GM13977 (cell line): ENCODE measurements around the gene TRIO.

Source experiments
- DNase-seq: peaks from one replicate; pipeline ENCODE4 v3.0.0; 2012; ENCODE audit warnings: low spot score
- in situ Hi-C: fragments of 300-500 bp; cut with MboI; formaldehyde crosslinking; loops from one replicate; pipeline ENCODE4 v1.12.0; 2022; ENCODE audit warnings: low sequenced_read_pairs, low pct_unique_long_range_greater_than_20kb, mixed read lengths, inconsistent platforms; ENCODE audit not compliant: unreplicated experiment
- TF ChIP-seq, protein P1 (sequence below): IDR thresholded peaks from 2 replicates; pipeline ENCODE4 v1.5.1; 2012; ENCODE audit warnings: mild to moderate bottlenecking, control low read depth; ENCODE audit not compliant: insufficient read depth; ENCODE audit errors: extremely low read depth, missing control alignments

Gene TRIO

DNA sequence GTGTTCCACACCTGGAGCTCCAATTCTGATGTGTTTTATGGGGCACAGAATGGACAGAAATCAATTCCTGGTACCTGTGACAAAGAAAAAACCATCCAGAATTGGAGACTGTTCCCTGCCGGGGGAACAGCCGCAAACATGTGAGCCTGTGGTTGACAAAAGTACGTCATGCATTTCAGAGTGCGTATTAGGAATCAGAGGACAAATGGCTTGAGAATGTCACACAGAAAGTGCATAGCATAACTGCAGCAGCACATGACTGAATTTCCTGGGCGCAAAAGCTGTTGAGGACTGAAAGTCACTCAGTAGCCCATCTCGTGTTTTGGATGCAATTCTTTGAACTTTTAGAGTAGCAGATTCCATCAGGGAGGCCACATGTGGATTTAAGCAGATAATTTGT, 85.1 kb downstream of the TRIO start:
- no peak for DNase-seq

DNA sequence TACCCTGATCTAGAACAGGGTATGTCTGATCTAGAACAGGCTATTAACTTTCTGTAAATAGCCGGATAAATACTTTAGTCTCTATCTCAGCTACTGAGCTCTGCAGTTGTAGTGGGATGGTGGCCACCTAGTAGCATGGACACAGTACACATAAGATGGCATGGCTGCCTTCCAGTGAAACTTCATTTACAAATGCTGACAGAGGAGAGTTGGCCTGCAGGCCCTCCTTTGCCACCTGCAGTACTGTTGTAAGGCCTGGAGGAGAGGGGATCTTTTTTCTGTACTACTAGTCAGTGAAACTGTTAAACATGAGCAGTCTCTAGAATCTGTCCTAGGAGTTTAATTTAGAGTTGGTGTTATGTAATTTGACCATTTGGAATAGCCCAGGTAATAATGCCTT, 86.0 kb downstream of the TRIO start:
- in situ Hi-C loops, result no loop called here
- TF ChIP-seq, protein P1, sequence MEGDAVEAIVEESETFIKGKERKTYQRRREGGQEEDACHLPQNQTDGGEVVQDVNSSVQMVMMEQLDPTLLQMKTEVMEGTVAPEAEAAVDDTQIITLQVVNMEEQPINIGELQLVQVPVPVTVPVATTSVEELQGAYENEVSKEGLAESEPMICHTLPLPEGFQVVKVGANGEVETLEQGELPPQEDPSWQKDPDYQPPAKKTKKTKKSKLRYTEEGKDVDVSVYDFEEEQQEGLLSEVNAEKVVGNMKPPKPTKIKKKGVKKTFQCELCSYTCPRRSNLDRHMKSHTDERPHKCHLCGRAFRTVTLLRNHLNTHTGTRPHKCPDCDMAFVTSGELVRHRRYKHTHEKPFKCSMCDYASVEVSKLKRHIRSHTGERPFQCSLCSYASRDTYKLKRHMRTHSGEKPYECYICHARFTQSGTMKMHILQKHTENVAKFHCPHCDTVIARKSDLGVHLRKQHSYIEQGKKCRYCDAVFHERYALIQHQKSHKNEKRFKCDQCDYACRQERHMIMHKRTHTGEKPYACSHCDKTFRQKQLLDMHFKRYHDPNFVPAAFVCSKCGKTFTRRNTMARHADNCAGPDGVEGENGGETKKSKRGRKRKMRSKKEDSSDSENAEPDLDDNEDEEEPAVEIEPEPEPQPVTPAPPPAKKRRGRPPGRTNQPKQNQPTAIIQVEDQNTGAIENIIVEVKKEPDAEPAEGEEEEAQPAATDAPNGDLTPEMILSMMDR, result no peak
- DNase-seq, result no peak

More for the DNA sequence above, 85.1 kb downstream of the TRIO start:
- in situ Hi-C loops, result no loop called here
- TF ChIP-seq, protein P1, result no peak

DNA sequence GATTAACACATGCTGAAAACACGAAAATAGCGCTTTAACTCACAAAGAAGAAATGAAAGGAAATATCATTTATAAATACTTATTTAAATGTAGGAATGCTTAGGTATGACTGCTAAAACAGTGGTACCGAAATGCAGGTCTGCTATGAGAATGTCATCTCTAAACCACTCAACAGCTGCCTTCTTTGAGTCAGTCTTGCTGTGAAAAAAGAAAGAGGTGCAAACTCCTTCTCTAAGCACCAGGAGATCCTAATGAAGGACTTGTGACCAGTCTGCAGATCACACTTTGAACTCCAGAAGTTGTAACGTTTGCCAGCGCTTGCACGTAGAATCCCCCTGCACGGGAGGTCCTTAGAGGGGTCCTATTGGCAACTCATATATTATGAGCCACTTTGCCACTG, 86.6 kb downstream of the TRIO start:
- no peak for DNase-seq
- TF ChIP-seq, protein P1, result no peak
- in situ Hi-C loops, result no loop called here

DNA sequence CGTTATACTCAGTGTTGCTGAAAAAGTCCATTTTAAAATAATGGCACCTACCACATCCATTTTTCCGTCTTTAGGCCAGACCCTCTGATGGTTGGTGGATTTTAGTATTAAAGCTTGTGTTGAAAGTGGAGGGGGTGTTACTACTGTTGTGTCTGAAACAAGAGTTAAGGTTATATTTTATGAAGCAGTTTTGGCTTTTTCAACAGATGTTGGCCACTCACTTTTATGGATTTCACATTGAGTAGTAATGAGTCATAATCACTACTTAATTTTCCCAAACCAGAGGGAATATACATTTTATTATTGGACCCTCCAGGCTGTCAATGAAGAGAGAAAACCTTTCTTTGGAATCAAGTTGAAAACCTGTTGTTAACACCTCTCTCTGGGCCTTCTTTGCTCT, 88.0 kb downstream of the TRIO start:
- in situ Hi-C loops, result no loop called here
- TF ChIP-seq, protein P1, result no peak
- DNase-seq, result no peak

DNA sequence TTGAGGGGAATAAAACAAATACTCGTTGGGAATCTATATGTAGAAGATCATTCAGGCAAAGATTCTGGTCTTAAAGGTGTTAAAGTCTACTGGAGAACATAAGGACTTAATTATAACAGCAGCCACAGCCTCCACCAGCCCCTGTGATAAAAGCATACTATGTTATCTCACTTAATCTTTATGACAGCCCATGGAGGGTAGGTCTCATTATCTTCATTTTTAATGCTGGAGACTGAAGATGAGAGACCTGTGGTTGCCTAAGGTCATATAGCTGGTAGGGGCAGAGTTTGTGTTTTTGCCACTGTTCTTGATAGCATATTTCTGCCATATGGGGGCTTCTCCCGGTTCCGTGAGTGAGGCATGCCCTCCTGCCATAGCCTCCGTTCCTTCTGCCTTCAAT, 88.7 kb downstream of the TRIO start:
- in situ Hi-C loops, result no loop called here
- DNase-seq, result no peak
- TF ChIP-seq, protein P1, result no peak

DNA sequence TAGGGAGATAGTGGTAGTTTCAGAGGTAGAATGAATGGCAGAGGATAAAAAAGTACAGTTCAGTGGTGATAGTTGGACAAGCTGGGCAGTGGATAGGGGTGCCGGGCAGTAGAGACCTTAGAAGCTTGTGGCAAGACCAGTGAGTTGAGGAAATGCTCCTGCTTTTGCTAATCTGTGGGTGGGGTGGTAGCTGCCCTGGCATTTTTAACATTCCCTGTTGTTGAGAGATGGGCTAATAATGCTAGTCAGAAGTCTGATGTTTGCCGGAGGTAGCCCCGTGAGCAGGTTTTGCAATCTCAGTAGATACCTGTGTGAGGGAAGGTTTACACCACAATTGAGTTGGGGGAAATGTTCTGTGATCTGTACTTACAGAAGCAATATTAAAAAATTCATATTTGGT, 91.1 kb downstream of the TRIO start:
- no peak for DNase-seq
- in situ Hi-C loops, result no loop called here
- TF ChIP-seq, protein P1, result no peak

DNA sequence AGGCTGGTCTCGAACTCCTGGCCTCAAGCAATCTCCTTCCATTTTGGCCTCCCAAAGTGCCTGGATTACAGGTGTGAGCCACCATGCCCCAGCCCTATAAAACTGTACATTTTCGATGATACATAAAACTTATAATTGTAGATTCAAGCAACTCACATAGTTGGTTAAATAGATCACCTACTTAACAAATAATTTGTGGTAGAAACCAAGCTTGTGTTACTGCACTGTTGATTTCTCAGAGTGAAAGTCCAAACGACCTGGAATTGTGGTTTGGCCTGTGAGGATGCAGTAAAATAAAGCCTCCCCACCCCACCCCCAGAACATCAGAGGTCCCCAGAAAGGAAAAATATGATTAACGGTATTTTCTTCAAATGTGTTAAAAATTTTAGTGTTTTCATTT, 92.7 kb downstream of the TRIO start:
- DNase-seq, result no peak
- TF ChIP-seq, protein P1, result no peak
- in situ Hi-C loops, result no loop called here
